GM18502 (cell line): ENCODE measurements around the gene RIPK3.
A peak's percentile ranks its signal among the peaks of the same experiment; 100 is the strongest.

Experiments
- ATAC-seq: cut with Tn5 transposase; IDR thresholded peaks from one replicate; pipeline ENCODE4 v1.9.1; 2021; ENCODE audit warnings: mild to moderate bottlenecking; ENCODE audit not compliant: unreplicated experiment, poor library complexity

The RIPK3 gene

GRCh38 chr14:24309538-24310264, 30.1 kb downstream of the RIPK3 start, which contains the start of gene LTB4R2:
Gene LTB4R2 (plus strand): TSS chr14:24310140. CDS start chr14:24310665, 525 bp downstream.
- no peak for ATAC-seq

- ATAC-seq = no peak
These were observed 31.3 kb downstream of the RIPK3 start for GRCh38 chr14:24308342-24309124.

GRCh38 chr14:24307575-24308341, 32.0 kb downstream of the RIPK3 start, which contains the start of gene CIDEB:
Gene CIDEB (minus strand): TSS chr14:24307977. CDS start chr14:24307858, 119 bp downstream.
- peak; percentile 31 for ATAC-seq

GRCh38 chr14:24307156-24307574, 32.6 kb downstream of the RIPK3 start:
- no peak for ATAC-seq

- no peak for ATAC-seq
These were observed 35.8 kb downstream of the RIPK3 start for GRCh38 chr14:24304019-24304387.

- no peak for ATAC-seq
These were observed 39.3 kb downstream of the RIPK3 start for GRCh38 chr14:24300326-24300980.

GRCh38 chr14:24299255-24300191, 40.3 kb downstream of the RIPK3 start, which contains the start of the genes DHRS1 and NOP9:
Gene DHRS1 (minus strand): TSS chr14:24299780. CDS start chr14:24299106, 674 bp downstream.
Gene NOP9 (plus strand): TSS chr14:24299850. CDS start chr14:24299955, 105 bp downstream.
- ATAC-seq = peak; percentile 61

- no peak for ATAC-seq
These were observed 40.9 kb downstream of the RIPK3 start for GRCh38 chr14:24298892-24299254.

GRCh38 chr14:24297190-24297964, 42.4 kb downstream of the RIPK3 start:
- ATAC-seq = peak; percentile 32

- peak; percentile 61 for ATAC-seq
These were observed 43.2 kb downstream of the RIPK3 start for GRCh38 chr14:24296341-24297157.

GRCh38 chr14:24293525-24293924, 46.3 kb downstream of the RIPK3 start:
- ATAC-seq = no peak

- no peak for ATAC-seq
These were observed 47.5 kb downstream of the RIPK3 start for GRCh38 chr14:24292118-24292807.

- ATAC-seq = no peak
These were observed 48.2 kb downstream of the RIPK3 start for GRCh38 chr14:24291446-24292117.

- no peak for ATAC-seq
These were observed 49.0 kb downstream of the RIPK3 start for GRCh38 chr14:24290746-24291145.

GRCh38 chr14:24289649-24290280, 50.0 kb downstream of the RIPK3 start:
- no peak for ATAC-seq

GRCh38 chr14:24286996-24287395, 52.8 kb downstream of the RIPK3 start:
- no peak for ATAC-seq
